ENCODE data around the gene PSMD13.

GRCh38 chr11:218815-219593, 17.8 kb upstream of the PSMD13 start:
- no peak for TF ChIP-seq CTCF (conservative IDR thresholded peaks at IDR 0.05 in 1 of 2, IDR thresholded peaks at IDR 0.05 in 1 of 2; ENCODE audit: extremely low read depth in 1 of 2, insufficient read depth in 1 of 2, low read depth in 1 of 2, low read length in 2 of 2)
- no peak for TF ChIP-seq EZH2 (IDR thresholded peaks at IDR 0.05; ENCODE audit: borderline replicate concordance, low read length)
